ENCODE data around the gene CASD1. TPM values are rescaled to one million over a fixed set of nuclear protein-coding genes. Genes with fewer than 3 reads are reported as not detected.

The CASD1 gene
- total RNA-seq, 2 donors from 2014 or later = 10.5 to 17.1 TPM

- H3K27me3 ChIP-seq = no peaks in the 10 kb centered on the region
- 80 to 92% methylated on average over 5 of the region's 5 CpGs for WGBS, 2 donors
- no peak for ATAC-seq
- peaks cover 8% of the 10 kb centered on the region for H3K4me1 ChIP-seq
- intact Hi-C loops (cut with DNase I) = no loop called here
- DNase-seq = no peak
- no peak for TF ChIP-seq CTCF (IDR thresholded peaks at IDR 0.05)
- no peak for TF ChIP-seq POLR2A (IDR thresholded peaks at IDR 0.05)
- H3K27ac ChIP-seq = no peak overlapping the region
- H3K4me3 ChIP-seq = no peak overlapping the region
- H3K36me3 ChIP-seq (replicated peaks in 1 of 2; ENCODE audit: insufficient read depth in 1 of 2, low read depth in 2 of 2) = no peaks in the 10 kb centered on the region
- no peaks in the 10 kb centered on the region for H3K9me3 ChIP-seq
Measured at GRCh38 chr7:94476251-94476840, 33.3 kb upstream of the CASD1 start.

- no peaks in the 10 kb centered on the region for H3K27me3 ChIP-seq
- DNase-seq (no peak), ATAC-seq (no peak)
- no peak overlapping the region for H3K27ac ChIP-seq
- no peak for TF ChIP-seq CTCF (IDR thresholded peaks at IDR 0.05)
- no peak for TF ChIP-seq POLR2A (IDR thresholded peaks at IDR 0.05)
- WGBS, 2 donors = 13 to 21% methylated on average over 1 of the region's 1 CpG
- H3K4me3 ChIP-seq = no peak overlapping the region
- intact Hi-C loops (cut with DNase I) = no loop called here
- H3K4me1 ChIP-seq = peaks cover 8% of the 10 kb centered on the region
- no peaks in the 10 kb centered on the region for H3K9me3 ChIP-seq
- no peaks in the 10 kb centered on the region for H3K36me3 ChIP-seq (replicated peaks in 1 of 2; ENCODE audit: insufficient read depth in 1 of 2, low read depth in 2 of 2)
Measured at GRCh38 chr7:94477878-94478277, 31.7 kb upstream of the CASD1 start.

GRCh38 chr7:94478648-94479214 is 30.9 kb upstream of the CASD1 start:
- Histone ChIP-seq H3K36me3 (replicated peaks in 1 of 2; ENCODE audit: insufficient read depth in 1 of 2, low read depth in 2 of 2) (no peaks in the 10 kb centered on the region), H3K9me3 (no peaks in the 10 kb centered on the region), H3K27ac (no peak overlapping the region), H3K4me3 (no peak overlapping the region), H3K27me3 (no peaks in the 10 kb centered on the region), H3K4me1 (peaks cover 8% of the 10 kb centered on the region)
- ATAC-seq (no peak), DNase-seq (no peak)
- no peak for TF ChIP-seq POLR2A (IDR thresholded peaks at IDR 0.05)
- no peak for TF ChIP-seq CTCF (IDR thresholded peaks at IDR 0.05)
- intact Hi-C loops (cut with DNase I) = no loop called here
- 80 to 82% methylated on average over 3 of the region's 3 CpGs for WGBS, 2 donors

- Histone ChIP-seq H3K4me1 (peaks cover 8% of the 10 kb centered on the region), H3K27me3 (no peaks in the 10 kb centered on the region), H3K27ac (no peak overlapping the region), H3K4me3 (no peak overlapping the region), H3K9me3 (no peaks in the 10 kb centered on the region), H3K36me3 (replicated peaks in 1 of 2; ENCODE audit: insufficient read depth in 1 of 2, low read depth in 2 of 2) (no peaks in the 10 kb centered on the region)
- ATAC-seq (no peak), DNase-seq (no peak)
- 86 to 93% methylated on average over 3 of the region's 3 CpGs for WGBS, 2 donors
- intact Hi-C loops (cut with DNase I) = no loop called here
- TF ChIP-seq POLR2A (IDR thresholded peaks at IDR 0.05) (no peak), CTCF (IDR thresholded peaks at IDR 0.05) (no peak)
Measured at GRCh38 chr7:94481279-94481678, 28.3 kb upstream of the CASD1 start.

- peaks cover 2% of the 10 kb centered on the region for H3K4me1 ChIP-seq
- H3K36me3 ChIP-seq (replicated peaks in 1 of 2; ENCODE audit: insufficient read depth in 1 of 2, low read depth in 2 of 2) = no peaks in the 10 kb centered on the region
- no peak overlapping the region for H3K27ac ChIP-seq
- no peaks in the 10 kb centered on the region for H3K27me3 ChIP-seq
- H3K9me3 ChIP-seq = no peaks in the 10 kb centered on the region
- no peak overlapping the region for H3K4me3 ChIP-seq
- ATAC-seq = no peak
- no peak for TF ChIP-seq POLR2A (IDR thresholded peaks at IDR 0.05)
- no peak for TF ChIP-seq CTCF (IDR thresholded peaks at IDR 0.05)
- intact Hi-C loops (cut with DNase I) = no loop called here
- 90 to 92% methylated on average over 9 of the region's 9 CpGs for WGBS, 2 donors
- no peak for DNase-seq
Measured at GRCh38 chr7:94482796-94483195, 26.8 kb upstream of the CASD1 start.

All from body of pancreas (tissue), 4 donors.